ENCODE data around the gene NHS. TPM values are rescaled to one million over a fixed set of nuclear protein-coding genes. Genes with fewer than 3 reads are reported as not detected.

The NHS gene
- total RNA-seq, 2 donors from 2014 or later, result 3.0 to 4.3 TPM

DNA sequence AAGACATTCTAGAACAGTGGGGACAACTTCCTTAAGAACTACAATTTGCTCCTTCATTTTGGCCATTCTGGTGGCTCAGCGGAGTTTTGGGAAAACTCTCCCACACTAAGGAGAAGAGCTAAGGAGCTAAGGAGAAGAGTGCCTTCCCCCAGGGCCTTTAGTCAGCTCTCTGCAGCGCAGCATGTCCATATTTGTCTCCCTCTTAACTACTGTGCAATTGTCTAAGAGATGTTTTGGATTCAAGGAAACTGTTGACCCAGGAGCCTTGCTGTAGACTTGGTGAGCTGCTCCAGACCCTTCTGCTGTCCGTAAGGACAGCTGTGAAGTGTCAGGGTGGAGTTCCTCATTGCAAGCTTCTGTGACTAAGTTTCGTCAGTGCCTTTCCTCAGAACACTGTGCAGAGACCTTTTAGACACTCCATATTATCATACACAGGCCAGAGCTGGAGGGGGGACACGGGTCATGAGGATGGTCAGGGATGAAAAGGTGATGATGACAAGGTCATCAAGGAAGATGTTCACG is 179.0 kb downstream of the NHS start:
- DNase-seq, result no peak
- Histone ChIP-seq H3K9me3 (no peaks in the 10 kb centered on the region), H3K27ac (no peak overlapping the region), H3K9ac (ENCODE audit: low read depth in 2 of 2, low read length in 2 of 2) (no peak overlapping the region), H3K4me1 (no peaks in the 10 kb centered on the region), H3K4me3 (no peak overlapping the region), H3K36me3 (no peaks in the 10 kb centered on the region), H3K27me3 (no peaks in the 10 kb centered on the region)
- intact Hi-C loops (cut with DNase I), result no loop called here
- TF ChIP-seq, protein P1, sequence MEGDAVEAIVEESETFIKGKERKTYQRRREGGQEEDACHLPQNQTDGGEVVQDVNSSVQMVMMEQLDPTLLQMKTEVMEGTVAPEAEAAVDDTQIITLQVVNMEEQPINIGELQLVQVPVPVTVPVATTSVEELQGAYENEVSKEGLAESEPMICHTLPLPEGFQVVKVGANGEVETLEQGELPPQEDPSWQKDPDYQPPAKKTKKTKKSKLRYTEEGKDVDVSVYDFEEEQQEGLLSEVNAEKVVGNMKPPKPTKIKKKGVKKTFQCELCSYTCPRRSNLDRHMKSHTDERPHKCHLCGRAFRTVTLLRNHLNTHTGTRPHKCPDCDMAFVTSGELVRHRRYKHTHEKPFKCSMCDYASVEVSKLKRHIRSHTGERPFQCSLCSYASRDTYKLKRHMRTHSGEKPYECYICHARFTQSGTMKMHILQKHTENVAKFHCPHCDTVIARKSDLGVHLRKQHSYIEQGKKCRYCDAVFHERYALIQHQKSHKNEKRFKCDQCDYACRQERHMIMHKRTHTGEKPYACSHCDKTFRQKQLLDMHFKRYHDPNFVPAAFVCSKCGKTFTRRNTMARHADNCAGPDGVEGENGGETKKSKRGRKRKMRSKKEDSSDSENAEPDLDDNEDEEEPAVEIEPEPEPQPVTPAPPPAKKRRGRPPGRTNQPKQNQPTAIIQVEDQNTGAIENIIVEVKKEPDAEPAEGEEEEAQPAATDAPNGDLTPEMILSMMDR (IDR thresholded peaks at IDR 0.05), result no peak

GRCh38 chrX:17554914-17555313 is 179.9 kb downstream of the NHS start:
- intact Hi-C loops (cut with DNase I), result no loop called here
- no peak overlapping the region for H3K27ac ChIP-seq
- H3K36me3 ChIP-seq, result no peaks in the 10 kb centered on the region
- no peak for DNase-seq
- no peak overlapping the region for H3K4me3 ChIP-seq
- H3K27me3 ChIP-seq, result no peaks in the 10 kb centered on the region
- H3K9me3 ChIP-seq, result no peaks in the 10 kb centered on the region
- TF ChIP-seq, protein P1 (IDR thresholded peaks at IDR 0.05), result no peak
- H3K4me1 ChIP-seq, result no peaks in the 10 kb centered on the region
- no peak overlapping the region for H3K9ac ChIP-seq (ENCODE audit: low read depth in 2 of 2, low read length in 2 of 2)

GRCh38 chrX:17555846-17556245 is 180.8 kb downstream of the NHS start:
- H3K9me3 ChIP-seq, result no peaks in the 10 kb centered on the region
- no peaks in the 10 kb centered on the region for H3K36me3 ChIP-seq
- intact Hi-C loops (cut with DNase I), result no loop called here
- H3K27me3 ChIP-seq, result no peaks in the 10 kb centered on the region
- no peak overlapping the region for H3K9ac ChIP-seq (ENCODE audit: low read depth in 2 of 2, low read length in 2 of 2)
- no peaks in the 10 kb centered on the region for H3K4me1 ChIP-seq
- H3K4me3 ChIP-seq, result no peak overlapping the region
- TF ChIP-seq, protein P1 (IDR thresholded peaks at IDR 0.05), result no peak
- DNase-seq, result no peak
- H3K27ac ChIP-seq, result no peak overlapping the region

GRCh38 chrX:17559728-17560379 is 184.9 kb downstream of the NHS start:
- no peaks in the 10 kb centered on the region for H3K4me1 ChIP-seq
- no peak for DNase-seq
- H3K9me3 ChIP-seq, result no peaks in the 10 kb centered on the region
- H3K4me3 ChIP-seq, result no peak overlapping the region
- no peaks in the 10 kb centered on the region for H3K36me3 ChIP-seq
- no peak overlapping the region for H3K27ac ChIP-seq
- TF ChIP-seq, protein P1 (IDR thresholded peaks at IDR 0.05), result no peak
- no peak overlapping the region for H3K9ac ChIP-seq (ENCODE audit: low read depth in 2 of 2, low read length in 2 of 2)
- intact Hi-C loops (cut with DNase I), result no loop called here
- H3K27me3 ChIP-seq, result no peaks in the 10 kb centered on the region

- no peaks in the 10 kb centered on the region for H3K9me3 ChIP-seq
- no peak overlapping the region for H3K27ac ChIP-seq
- no peak overlapping the region for H3K9ac ChIP-seq (ENCODE audit: low read depth in 2 of 2, low read length in 2 of 2)
- no peak for DNase-seq
- intact Hi-C loops (cut with DNase I), result no loop called here
- no peak overlapping the region for H3K4me3 ChIP-seq
- H3K27me3 ChIP-seq, result no peaks in the 10 kb centered on the region
- no peaks in the 10 kb centered on the region for H3K4me1 ChIP-seq
- no peaks in the 10 kb centered on the region for H3K36me3 ChIP-seq
- TF ChIP-seq, protein P1 (IDR thresholded peaks at IDR 0.05), result no peak
Measured at GRCh38 chrX:17560385-17560784, 185.4 kb downstream of the NHS start.

Data from colonic mucosa (tissue), 4 donors.